Measurements from ENCODE around the gene MYO3B.

GRCh38 chr2:170202437-170202836 lies 24.5 kb downstream of the MYO3B start:
- TF ChIP-seq EZH2 (IDR thresholded peaks at IDR 0.05; ENCODE audit: low read depth, low read length, severe bottlenecking), result no peak
- no peak for TF ChIP-seq KDM5A (IDR thresholded peaks at IDR 0.05; ENCODE audit: low read length)
- TF ChIP-seq CREB1 (IDR thresholded peaks at IDR 0.05), result no peak
- TF ChIP-seq MAFK (IDR thresholded peaks at IDR 0.05; ENCODE audit: low read depth, low read length), result no peak
- no peak for TF ChIP-seq SUZ12 (IDR thresholded peaks at IDR 0.05; ENCODE audit: low read length)
- no peak for TF ChIP-seq TAF1 (IDR thresholded peaks at IDR 0.05; ENCODE audit: low read depth, low read length)
- TF ChIP-seq CTCF (IDR thresholded peaks at IDR 0.05; ENCODE audit: control extremely low read depth in 1 of 3, insufficient read depth in 1 of 3, low read depth in 1 of 3, low read length in 3 of 3), result no peak
- no peak for TF ChIP-seq POLR2A (IDR thresholded peaks at IDR 0.05; ENCODE audit: control extremely low read depth in 1 of 2, low read depth in 2 of 2, low read length in 2 of 2)
- TF ChIP-seq, protein P1, sequence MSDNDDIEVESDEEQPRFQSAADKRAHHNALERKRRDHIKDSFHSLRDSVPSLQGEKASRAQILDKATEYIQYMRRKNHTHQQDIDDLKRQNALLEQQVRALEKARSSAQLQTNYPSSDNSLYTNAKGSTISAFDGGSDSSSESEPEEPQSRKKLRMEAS (IDR thresholded peaks at IDR 0.05), result no peak
- TF ChIP-seq JUND (IDR thresholded peaks at IDR 0.05; ENCODE audit: low read length), result no peak
- TF ChIP-seq TCF12 (IDR thresholded peaks at IDR 0.05; ENCODE audit: low read depth, low read length), result no peak
- no peak for TF ChIP-seq RAD21 (IDR thresholded peaks at IDR 0.05 in 1 of 2, conservative IDR thresholded peaks at IDR 0.05 in 1 of 2; ENCODE audit: low read depth in 2 of 2, low read length in 2 of 2)
- no peak for TF ChIP-seq SP2 (IDR thresholded peaks at IDR 0.05; ENCODE audit: low read length)
